AG10803 (cell line): ENCODE data around the gene PLPPR1.

Source experiments
- DNase-seq: peaks from one replicate; pipeline ENCODE4 v3.0.0; 2010; ENCODE audit warnings: low read depth
- H3K4me3 ChIP-seq: 2 replicates; pipeline ENCODE4 v1.5.1; 2011; ENCODE audit warnings: mild to moderate bottlenecking, low read length, control low read depth
- TF ChIP-seq, protein P1 (sequence below): conservative IDR thresholded peaks from 2 replicates; pipeline ENCODE4 v1.5.1; 2011; ENCODE audit warnings: mild to moderate bottlenecking, low read length, control low read depth, inconsistent platforms

PLPPR1 gene

DNA sequence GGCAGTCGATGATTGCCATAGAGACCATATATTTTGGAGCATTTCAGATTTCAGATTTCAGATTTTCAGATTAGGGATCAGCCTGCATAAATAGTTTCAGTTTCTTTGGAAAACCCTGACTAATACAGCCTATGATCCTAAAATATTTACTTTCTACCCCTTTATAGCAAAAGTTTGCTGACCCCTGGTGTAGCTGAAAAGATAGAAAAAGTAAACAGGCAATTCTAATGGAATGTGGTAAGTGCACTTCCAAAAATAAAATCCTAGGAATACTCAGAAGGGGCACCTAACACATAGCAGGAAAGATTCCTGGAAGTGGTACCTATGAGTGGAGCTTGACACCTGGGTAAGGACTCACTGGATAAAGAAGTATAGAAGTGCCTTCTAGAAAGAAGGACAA, 321.8 kb downstream of the PLPPR1 start:
- TF ChIP-seq, protein P1, sequence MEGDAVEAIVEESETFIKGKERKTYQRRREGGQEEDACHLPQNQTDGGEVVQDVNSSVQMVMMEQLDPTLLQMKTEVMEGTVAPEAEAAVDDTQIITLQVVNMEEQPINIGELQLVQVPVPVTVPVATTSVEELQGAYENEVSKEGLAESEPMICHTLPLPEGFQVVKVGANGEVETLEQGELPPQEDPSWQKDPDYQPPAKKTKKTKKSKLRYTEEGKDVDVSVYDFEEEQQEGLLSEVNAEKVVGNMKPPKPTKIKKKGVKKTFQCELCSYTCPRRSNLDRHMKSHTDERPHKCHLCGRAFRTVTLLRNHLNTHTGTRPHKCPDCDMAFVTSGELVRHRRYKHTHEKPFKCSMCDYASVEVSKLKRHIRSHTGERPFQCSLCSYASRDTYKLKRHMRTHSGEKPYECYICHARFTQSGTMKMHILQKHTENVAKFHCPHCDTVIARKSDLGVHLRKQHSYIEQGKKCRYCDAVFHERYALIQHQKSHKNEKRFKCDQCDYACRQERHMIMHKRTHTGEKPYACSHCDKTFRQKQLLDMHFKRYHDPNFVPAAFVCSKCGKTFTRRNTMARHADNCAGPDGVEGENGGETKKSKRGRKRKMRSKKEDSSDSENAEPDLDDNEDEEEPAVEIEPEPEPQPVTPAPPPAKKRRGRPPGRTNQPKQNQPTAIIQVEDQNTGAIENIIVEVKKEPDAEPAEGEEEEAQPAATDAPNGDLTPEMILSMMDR, result no peak
- no peak overlapping the region for H3K4me3 ChIP-seq
- no peak for DNase-seq

DNA sequence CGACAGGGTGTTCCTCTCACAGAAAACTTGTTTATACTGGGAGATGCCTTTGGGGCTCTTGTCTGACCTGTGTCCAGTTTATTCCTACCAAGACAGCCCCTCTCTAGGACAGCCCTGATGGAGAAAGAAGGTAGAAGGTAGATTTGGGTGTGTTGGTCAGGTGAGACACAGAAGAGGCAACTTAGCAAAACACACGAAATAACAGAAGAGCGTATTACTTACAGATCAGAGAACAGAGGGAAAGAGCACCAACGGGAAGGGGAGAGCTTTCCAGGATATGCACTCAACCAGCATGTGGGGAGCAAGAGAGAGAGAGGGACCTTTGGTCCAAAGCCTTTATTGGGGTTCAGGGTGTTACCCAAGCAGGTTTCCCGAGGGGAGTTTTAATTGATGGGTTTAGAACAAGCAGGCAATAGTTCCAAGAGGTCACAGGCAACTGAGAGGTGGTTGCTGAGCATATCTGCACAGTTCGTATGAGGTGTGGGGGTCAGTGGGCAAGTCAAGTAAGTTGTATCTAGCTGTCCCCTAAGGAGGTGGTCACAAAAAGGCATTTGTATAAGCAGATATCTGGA, 324.5 kb downstream of the PLPPR1 start:
- no peak overlapping the region for H3K4me3 ChIP-seq
- no peak for DNase-seq
- TF ChIP-seq, protein P1, result no peak

DNA sequence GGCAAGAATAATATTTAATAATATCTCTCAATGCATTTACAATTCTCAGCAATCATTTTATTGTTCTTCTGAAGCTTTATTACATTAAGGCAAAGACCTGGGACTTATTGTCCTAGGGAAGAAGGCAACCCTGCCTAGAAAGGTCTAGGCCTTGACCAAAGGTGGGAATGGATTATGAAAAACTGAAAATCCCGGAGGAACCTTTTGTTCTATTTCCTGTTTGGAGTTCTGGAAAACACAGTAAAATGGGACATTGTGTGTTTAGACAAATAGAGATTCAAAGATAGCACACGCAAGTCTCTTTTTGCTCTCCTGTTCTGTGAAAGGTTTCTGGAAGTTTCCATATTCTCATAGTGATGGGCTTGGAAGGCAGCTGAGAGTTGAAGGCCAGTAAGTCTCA, 325.2 kb downstream of the PLPPR1 start:
- H3K4me3 ChIP-seq, result no peak overlapping the region
- TF ChIP-seq, protein P1, result no peak
- DNase-seq, result no peak

DNA sequence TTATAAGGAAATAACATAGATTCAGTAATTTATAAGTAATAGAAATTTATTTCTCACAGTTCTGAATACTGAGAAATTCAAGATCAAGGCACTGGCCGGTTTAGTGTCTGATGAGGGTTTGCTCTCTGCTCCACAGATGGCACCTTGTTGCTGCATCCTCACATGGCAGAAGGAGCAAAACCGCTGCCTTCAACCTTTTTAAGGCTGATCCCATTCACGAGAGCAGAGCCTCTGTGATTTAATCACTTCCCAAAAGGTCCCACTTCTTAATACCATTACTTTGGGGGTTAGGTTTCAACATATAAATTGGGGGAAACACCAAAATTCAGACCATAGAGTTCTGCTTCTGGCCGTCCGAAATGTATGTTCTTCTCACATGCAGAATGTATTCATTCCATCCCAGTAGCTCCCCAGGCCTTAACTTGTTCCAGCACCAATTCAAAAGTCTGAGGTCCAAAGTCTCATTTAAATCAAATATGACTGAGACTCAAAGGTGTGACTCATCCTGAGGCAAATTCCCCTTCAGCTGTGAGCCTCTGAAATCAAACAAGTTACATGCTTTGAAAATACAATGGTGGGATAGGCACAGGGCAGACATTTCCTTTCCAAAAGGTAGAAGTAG, 325.7 kb downstream of the PLPPR1 start:
- TF ChIP-seq, protein P1, result no peak
- no peak overlapping the region for H3K4me3 ChIP-seq
- no peak for DNase-seq

DNA sequence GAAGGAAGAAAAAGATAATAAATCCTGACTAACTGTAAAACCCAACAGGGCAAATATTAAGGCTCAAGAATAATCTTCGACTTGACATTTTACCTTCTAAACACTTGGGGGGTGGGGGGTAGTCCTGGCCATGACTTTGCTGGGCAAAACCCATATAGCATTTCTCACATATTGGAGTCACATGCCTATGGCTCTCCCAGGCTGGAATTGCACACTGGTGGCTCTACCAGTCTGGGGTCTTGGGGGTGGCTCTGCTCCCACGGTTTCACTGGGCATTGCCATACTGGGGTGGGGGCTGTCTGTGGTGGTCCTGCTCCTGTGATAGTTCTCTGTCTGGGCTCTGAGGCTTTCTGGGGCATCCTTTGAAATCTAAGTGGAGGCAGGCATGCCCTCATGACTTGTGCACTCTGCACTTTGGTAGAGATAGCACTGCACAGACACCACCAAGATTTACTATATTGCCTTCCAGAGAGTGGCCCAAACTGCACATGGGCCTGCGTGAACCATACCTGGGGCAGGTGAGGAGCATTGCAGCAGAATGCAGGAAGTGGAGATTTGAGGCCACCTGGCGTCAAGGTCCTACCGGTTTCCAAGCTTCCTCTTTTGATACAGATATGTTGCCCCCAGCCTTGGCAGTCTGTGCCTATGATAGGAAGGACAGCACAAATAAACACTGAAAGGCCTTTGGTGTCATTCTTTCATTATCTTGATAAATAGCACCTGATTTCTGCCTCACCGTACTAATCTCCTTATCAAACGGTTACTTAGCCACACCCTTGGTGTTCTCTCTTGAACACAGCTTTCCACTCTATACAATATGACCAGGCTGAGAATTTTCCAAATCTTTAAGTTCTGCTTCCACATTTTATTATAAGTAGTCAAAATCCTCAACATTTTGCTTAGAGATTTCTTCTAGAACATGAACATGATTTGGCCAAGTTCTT, 326.5 kb downstream of the PLPPR1 start:
- no peak overlapping the region for H3K4me3 ChIP-seq

DNA sequence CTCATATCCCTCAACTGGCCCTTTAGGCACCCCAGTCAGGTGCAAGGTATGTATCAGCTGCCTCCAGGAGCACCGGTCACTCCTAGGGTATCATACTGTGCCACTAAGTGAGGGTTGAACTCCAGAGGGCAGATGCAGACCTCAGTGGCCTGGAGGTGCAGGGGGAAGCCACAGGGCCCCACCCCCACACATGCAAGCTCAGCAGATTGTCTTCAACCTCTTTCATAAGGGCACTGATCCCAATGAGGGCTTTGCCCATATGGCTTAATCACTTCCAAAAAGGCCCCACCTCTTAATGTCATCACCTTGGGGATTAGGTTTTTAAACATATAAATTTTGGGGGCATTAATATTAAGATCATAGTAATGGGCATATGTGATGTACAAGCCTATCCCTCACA, 328.1 kb downstream of the PLPPR1 start:
- TF ChIP-seq, protein P1, result no peak
- no peak for DNase-seq

More for the DNA sequence above, 326.5 kb downstream of the PLPPR1 start:
- TF ChIP-seq, protein P1, result no peak
- no peak for DNase-seq

DNA sequence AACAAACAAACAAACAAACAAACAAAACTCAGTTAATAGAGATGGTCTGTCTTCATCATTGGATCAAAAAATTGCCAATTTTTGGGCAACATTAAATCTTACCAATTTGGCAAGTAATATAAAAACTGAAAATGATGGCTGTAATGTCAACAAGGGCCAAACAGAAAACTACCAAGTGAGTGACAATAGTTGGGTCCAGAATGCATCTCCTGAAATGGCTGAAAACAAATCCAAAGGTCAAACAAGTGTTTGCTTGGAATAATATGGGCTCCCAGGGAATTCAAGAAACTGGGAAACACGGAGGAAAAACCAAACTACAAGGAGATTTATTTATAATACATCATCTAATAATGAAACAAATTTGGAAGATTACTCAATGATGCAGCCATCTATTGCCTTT, 331.2 kb downstream of the PLPPR1 start:
- H3K4me3 ChIP-seq, result no peak overlapping the region
- TF ChIP-seq, protein P1, result no peak
- no peak for DNase-seq

More for the DNA sequence above, 328.1 kb downstream of the PLPPR1 start:
- no peak overlapping the region for H3K4me3 ChIP-seq
